ENCODE measurements around the gene TEDC2. TPM values are rescaled to one million over a fixed set of nuclear protein-coding genes. Genes with fewer than 3 reads are reported as not detected.
"Not testable (repeated sequence)": the region's sequence is repeated elsewhere in the genome, so short reads cannot be mapped to it uniquely, and the experiment has no call there.

TEDC2 gene
- total RNA-seq, 1 donor from 2014 or later = 9.1 TPM

DNA sequence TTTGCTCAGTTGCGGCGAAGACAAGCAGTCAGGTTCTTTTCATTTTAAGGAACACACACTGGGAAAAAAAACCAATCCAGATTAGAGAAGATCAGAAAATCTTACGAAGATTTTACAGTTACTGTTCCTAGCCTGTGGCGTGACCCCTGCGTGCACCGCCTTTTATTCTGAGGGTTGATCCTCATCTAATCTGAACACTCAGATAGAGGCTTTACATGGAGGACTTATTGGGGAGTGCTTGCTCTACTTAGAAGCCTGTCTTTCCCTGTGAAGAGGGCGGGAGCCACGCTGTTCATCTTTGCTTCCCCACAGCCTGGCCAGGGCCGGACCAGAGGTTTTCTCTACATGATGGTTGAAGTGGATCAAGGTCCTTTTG, 16.4 kb downstream of the TEDC2 start:
- Mint-ChIP-seq H3K4me3 (ENCODE audit: unreplicated experiment) (peak overlapping the region; percentile 86), H3K9me3 (ENCODE audit: unreplicated experiment) (no peaks in the 10 kb centered on the region), H3K27ac (ENCODE audit: unreplicated experiment) (no peak overlapping the region), H3K27me3 (ENCODE audit: unreplicated experiment) (peaks cover 30% of the 10 kb centered on the region), H3K36me3 (ENCODE audit: low read depth, unreplicated experiment) (no peaks in the 10 kb centered on the region), H3K4me1 (ENCODE audit: unreplicated experiment) (peaks cover 4% of the 10 kb centered on the region)
- TF ChIP-seq, protein P1, sequence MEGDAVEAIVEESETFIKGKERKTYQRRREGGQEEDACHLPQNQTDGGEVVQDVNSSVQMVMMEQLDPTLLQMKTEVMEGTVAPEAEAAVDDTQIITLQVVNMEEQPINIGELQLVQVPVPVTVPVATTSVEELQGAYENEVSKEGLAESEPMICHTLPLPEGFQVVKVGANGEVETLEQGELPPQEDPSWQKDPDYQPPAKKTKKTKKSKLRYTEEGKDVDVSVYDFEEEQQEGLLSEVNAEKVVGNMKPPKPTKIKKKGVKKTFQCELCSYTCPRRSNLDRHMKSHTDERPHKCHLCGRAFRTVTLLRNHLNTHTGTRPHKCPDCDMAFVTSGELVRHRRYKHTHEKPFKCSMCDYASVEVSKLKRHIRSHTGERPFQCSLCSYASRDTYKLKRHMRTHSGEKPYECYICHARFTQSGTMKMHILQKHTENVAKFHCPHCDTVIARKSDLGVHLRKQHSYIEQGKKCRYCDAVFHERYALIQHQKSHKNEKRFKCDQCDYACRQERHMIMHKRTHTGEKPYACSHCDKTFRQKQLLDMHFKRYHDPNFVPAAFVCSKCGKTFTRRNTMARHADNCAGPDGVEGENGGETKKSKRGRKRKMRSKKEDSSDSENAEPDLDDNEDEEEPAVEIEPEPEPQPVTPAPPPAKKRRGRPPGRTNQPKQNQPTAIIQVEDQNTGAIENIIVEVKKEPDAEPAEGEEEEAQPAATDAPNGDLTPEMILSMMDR (IDR thresholded peaks at IDR 0.05; ENCODE audit: unreplicated experiment) = no peak
- DNase-seq (ENCODE audit: low spot score) = no peak

DNA sequence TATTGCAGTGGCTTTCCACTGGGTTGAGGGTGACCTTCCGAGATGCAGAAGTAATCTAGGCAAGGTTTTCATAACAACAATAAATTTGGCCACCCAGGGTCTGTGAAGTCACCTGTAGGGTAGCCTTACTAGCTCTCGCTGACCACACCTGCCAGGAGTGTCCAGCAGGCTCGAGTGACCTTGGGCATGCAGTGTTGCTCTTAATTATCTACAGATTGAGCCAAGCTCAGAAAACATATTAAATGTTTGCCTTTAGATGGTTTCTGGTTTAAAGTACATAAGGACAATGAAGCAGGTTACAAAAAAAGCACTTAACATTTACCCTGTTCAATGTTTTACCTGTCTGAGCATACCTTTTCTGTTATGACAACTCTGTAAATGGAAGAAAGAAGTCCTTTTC, 16.8 kb downstream of the TEDC2 start:
- Mint-ChIP-seq H3K27me3 (ENCODE audit: unreplicated experiment) (peaks cover 30% of the 10 kb centered on the region), H3K27ac (ENCODE audit: unreplicated experiment) (no peak overlapping the region), H3K9me3 (ENCODE audit: unreplicated experiment) (no peaks in the 10 kb centered on the region), H3K4me3 (ENCODE audit: unreplicated experiment) (peak overlapping the region; percentile 86), H3K4me1 (ENCODE audit: unreplicated experiment) (peaks cover 4% of the 10 kb centered on the region), H3K36me3 (ENCODE audit: low read depth, unreplicated experiment) (no peaks in the 10 kb centered on the region)
- DNase-seq (ENCODE audit: low spot score) = no peak
- TF ChIP-seq, protein P1 (IDR thresholded peaks at IDR 0.05; ENCODE audit: unreplicated experiment) = no peak

DNA sequence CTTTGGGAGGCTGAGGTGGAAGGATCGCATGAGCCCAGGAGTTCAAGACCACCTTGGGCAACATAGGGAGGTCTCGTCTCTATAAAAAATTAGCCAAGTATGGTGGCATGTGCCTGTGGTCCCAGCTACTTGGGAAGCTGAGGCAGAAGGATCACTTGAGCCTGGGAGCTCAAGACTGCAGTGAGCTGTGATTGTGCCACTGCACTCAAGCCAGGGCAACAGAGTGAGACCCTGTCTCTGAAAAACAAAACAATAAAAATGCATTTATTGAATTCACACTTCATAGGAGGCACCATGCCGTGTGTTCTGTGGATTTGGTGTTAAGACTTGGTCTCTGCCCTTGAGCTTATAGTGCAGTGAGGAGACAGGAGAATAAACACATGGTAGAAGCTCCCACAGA, 17.4 kb downstream of the TEDC2 start:
- Mint-ChIP-seq H3K4me3 (ENCODE audit: unreplicated experiment) (peak overlapping the region; percentile 86), H3K9me3 (ENCODE audit: unreplicated experiment) (no peaks in the 10 kb centered on the region)

DNA sequence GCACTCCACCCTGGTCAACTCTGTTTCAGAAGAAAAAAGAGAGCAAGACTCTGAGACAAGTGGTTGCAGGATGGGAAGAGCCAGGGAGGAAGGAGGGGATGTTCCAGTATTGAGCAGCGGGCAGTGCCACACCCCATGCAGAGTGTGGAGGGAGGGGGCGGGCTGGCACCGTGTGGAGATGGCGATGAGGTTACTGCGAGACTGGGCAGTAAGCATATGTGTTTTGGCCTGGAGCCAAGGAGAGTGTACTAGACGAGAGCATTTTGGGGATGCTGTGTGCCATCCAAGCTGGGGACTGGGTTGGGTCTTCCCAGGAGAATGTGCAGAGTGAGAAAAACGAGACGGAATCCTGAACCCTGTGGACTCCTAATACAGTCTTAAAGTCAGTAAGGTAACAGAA, 18.4 kb downstream of the TEDC2 start:
- H3K27me3 Mint-ChIP-seq (ENCODE audit: unreplicated experiment) = peaks cover 26% of the 10 kb centered on the region
- peak overlapping the region; percentile 59 for H3K4me3 Mint-ChIP-seq (ENCODE audit: unreplicated experiment)
- no peak for DNase-seq (ENCODE audit: low spot score)
- TF ChIP-seq, protein P1 (IDR thresholded peaks at IDR 0.05; ENCODE audit: unreplicated experiment) = no peak
- peaks cover 4% of the 10 kb centered on the region for H3K4me1 Mint-ChIP-seq (ENCODE audit: unreplicated experiment)
- no peak overlapping the region for H3K27ac Mint-ChIP-seq (ENCODE audit: unreplicated experiment)
- no peaks in the 10 kb centered on the region for H3K36me3 Mint-ChIP-seq (ENCODE audit: low read depth, unreplicated experiment)
- H3K9me3 Mint-ChIP-seq (ENCODE audit: unreplicated experiment) = no peaks in the 10 kb centered on the region

More for the DNA sequence above, 17.4 kb downstream of the TEDC2 start:
- Mint-ChIP-seq H3K27me3 (ENCODE audit: unreplicated experiment) (peaks cover 30% of the 10 kb centered on the region), H3K36me3 (ENCODE audit: low read depth, unreplicated experiment) (no peaks in the 10 kb centered on the region), H3K4me1 (ENCODE audit: unreplicated experiment) (peaks cover 4% of the 10 kb centered on the region), H3K27ac (ENCODE audit: unreplicated experiment) (peak overlapping the region; percentile 74)
- TF ChIP-seq, protein P1 (IDR thresholded peaks at IDR 0.05; ENCODE audit: unreplicated experiment) = no peak
- DNase-seq (ENCODE audit: low spot score) = no peak

DNA sequence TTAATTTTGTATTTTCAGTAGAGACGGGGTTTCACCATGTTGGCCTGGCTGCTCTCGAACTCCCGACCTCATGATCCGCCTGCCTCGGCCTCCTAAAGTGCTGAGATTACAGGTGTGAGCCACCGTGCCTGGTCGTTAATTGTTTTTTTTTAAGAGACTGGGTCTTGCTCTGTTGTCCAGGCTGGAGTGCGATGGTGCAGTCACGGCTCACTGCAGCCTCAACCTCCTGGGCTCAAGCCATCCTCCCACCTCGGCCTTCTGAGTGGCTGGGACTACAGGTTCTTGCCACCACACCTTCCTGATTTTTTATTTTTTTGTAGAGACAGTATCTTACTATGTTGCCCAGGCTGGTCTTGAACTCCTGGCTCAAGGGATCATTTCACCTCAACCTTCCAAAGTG, 20.1 kb downstream of the TEDC2 start:
- H3K4me3 Mint-ChIP-seq (ENCODE audit: unreplicated experiment); H3K36me3 Mint-ChIP-seq (ENCODE audit: low read depth, unreplicated experiment); H3K9me3 Mint-ChIP-seq (ENCODE audit: unreplicated experiment); DNase-seq (ENCODE audit: low spot score); H3K27ac Mint-ChIP-seq (ENCODE audit: unreplicated experiment); H3K4me1 Mint-ChIP-seq (ENCODE audit: unreplicated experiment): not testable (repeated sequence)
- H3K27me3 Mint-ChIP-seq (ENCODE audit: unreplicated experiment) = peaks cover 32% of the 10 kb centered on the region

DNA sequence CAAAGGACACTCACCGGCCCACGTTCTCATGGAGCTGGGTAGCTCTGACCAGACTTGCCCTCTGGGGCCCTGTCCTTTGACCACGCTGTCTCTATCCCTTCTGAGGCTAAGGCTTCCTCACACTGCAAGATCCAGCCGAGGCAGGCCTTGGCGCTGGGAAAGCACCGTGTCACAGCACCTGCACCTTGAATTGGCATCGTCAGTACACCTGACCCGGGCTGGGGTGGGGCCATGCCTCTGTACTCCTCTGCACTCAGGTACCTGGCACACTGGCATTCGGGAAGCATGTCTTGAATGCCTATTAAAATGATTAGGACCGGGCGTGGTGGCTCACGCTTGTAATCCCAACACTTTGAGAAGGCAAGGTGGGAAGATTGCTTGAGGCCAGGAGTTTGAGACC, 21.0 kb downstream of the TEDC2 start:
- no peak for DNase-seq (ENCODE audit: low spot score)
- H3K27me3 Mint-ChIP-seq (ENCODE audit: unreplicated experiment) = peaks cover 29% of the 10 kb centered on the region
- H3K36me3 Mint-ChIP-seq (ENCODE audit: low read depth, unreplicated experiment) = no peaks in the 10 kb centered on the region
- H3K27ac Mint-ChIP-seq (ENCODE audit: unreplicated experiment) = no peak overlapping the region
- no peaks in the 10 kb centered on the region for H3K9me3 Mint-ChIP-seq (ENCODE audit: unreplicated experiment)
- TF ChIP-seq, protein P1 (IDR thresholded peaks at IDR 0.05; ENCODE audit: unreplicated experiment) = no peak
- H3K4me3 Mint-ChIP-seq (ENCODE audit: unreplicated experiment) = no peak overlapping the region
- peaks cover 2% of the 10 kb centered on the region for H3K4me1 Mint-ChIP-seq (ENCODE audit: unreplicated experiment)

All from endothelial cell (in vitro differentiated cells).